A549 (cell line): ENCODE results near the gene CILP2. TPM values are rescaled to one million over a fixed set of nuclear protein-coding genes. Genes with fewer than 3 reads are reported as not detected.

Source experiments
- ATAC-seq, 2 experiments: fragments of 200-7000 bp in 1 of 2; fragments of >200 bp in 1 of 2; cut with Nextera tagmentation in 1 of 2; cut with Tn5 transposase in 1 of 2; 3 replicates each; pipeline versions ENCODE4 v1.8.0 to v1.9.1; 2018 to 2020; ENCODE audit warnings: mild to moderate bottlenecking in 1 of 2, moderate library complexity in 1 of 2
- CTCF ChIA-PET: fragments of 300-600 bp; sonication (Branson Sonifier 250); formaldehyde crosslinking; extraction: SDS; loops from one replicate; lab custom pipeline; 2021; ENCODE audit warnings: antibody characterized with exemption, inconsistent platforms; lab: Yijun Ruan, JAX
- POLR2A ChIA-PET: fragments of 350-600 bp; formaldehyde crosslinking; extraction: SDS; loops from one replicate; lab custom pipeline; 2021; ENCODE audit warnings: antibody characterized with exemption, inconsistent platforms; lab: Yijun Ruan, JAX
- DNase-seq, 2 experiments: peaks; one replicate each; pipeline versions ENCODE4 v3.0.0 to v3.0.0-alpha.2; 2011 to 2016; ENCODE audit warnings: low read depth in 1 of 2, low spot score in 1 of 2
- FAIRE-seq: peaks from 2 replicates; lab custom pipeline; 2011; peaks lifted over from hg19 to GRCh38; lab: Jason Lieb, UNC
- H3K27ac ChIP-seq, 2 experiments: fragments of >200 bp; sonication (Bioruptor Twin); formaldehyde crosslinking; 3 replicates each; pipeline ENCODE4 v1.5.1; 2016 to 2017
- H3K4me1 ChIP-seq: fragments of >200 bp; sonication (Bioruptor Twin); formaldehyde crosslinking; 3 replicates; pipeline ENCODE4 v1.6.1; 2016
- H3K4me2 ChIP-seq: fragments of >200 bp; sonication (Bioruptor Twin); formaldehyde crosslinking; 3 replicates; pipeline ENCODE4 v1.6.1; 2016
- H3K4me3 ChIP-seq: fragments of >200 bp; sonication (Bioruptor Twin); formaldehyde crosslinking; 3 replicates; pipeline ENCODE4 v1.5.1; 2016
- H3K9me3 ChIP-seq: fragments of >200 bp; sonication (Bioruptor Twin); formaldehyde crosslinking; 3 replicates; pipeline ENCODE4 v1.6.1; 2016
- CHD2 ChIP-seq: fragments of 150-350 bp; IDR thresholded peaks from 2 replicates; pipeline ENCODE4 v1.6.1; 2014; ENCODE audit warnings: low read length; ENCODE audit not compliant: partially characterized antibody
- E2F6 ChIP-seq: IDR thresholded peaks from 2 replicates; pipeline ENCODE4 v1.6.1; 2012; ENCODE audit warnings: low read depth, borderline replicate concordance
- EHMT2 ChIP-seq: fragments of 200-600 bp; sonication (generic); IDR thresholded peaks from 2 replicates; pipeline ENCODE4 v1.6.1; 2016; ENCODE audit warnings: antibody characterized with exemption, low read depth, mild to moderate bottlenecking, moderate library complexity
- HDAC2 ChIP-seq: fragments of 200-600 bp; sonication (generic); IDR thresholded peaks from 2 replicates; pipeline ENCODE4 v1.6.1; 2016
- HMGXB4 ChIP-seq: fragments of 250-450 bp; sonication (Bioruptor Pico); IDR thresholded peaks from 2 replicates; pipeline ENCODE4 v1.5.0; 2021; ENCODE audit warnings: mild to moderate bottlenecking, moderate library complexity, borderline replicate concordance
- HOXA7 ChIP-seq: fragments of 250-450 bp; sonication (Bioruptor Pico); IDR thresholded peaks from 2 replicates; pipeline ENCODE4 v1.5.0; 2020; ENCODE audit warnings: mild to moderate bottlenecking, moderate library complexity
- HOXB5 ChIP-seq: fragments of 250-450 bp; sonication (Bioruptor Pico); IDR thresholded peaks from 2 replicates; pipeline ENCODE4 v1.5.0; 2020; ENCODE audit warnings: mild to moderate bottlenecking, moderate library complexity
- JUN ChIP-seq, 2 experiments: fragments of >200 bp; sonication (Bioruptor Twin); formaldehyde crosslinking; IDR thresholded peaks; 2 replicates in 1 of 2; 3 replicates in 1 of 2; pipeline ENCODE4 v1.6.1; 2016 to 2017
- JUNB ChIP-seq: fragments of >200 bp; sonication (Bioruptor Twin); formaldehyde crosslinking; IDR thresholded peaks from 2 replicates; pipeline ENCODE4 v1.6.1; 2016
- MAFK ChIP-seq: fragments of 450-650 bp; IDR thresholded peaks from 2 replicates; pipeline ENCODE4 v1.6.1; 2014; ENCODE audit not compliant: partially characterized antibody
- MAZ ChIP-seq: fragments of 150-350 bp; IDR thresholded peaks from 2 replicates; pipeline ENCODE4 v1.6.1; 2014; ENCODE audit warnings: antibody characterized with exemption, low read depth, low read length, borderline replicate concordance
- MYC ChIP-seq: IDR thresholded peaks from 2 replicates; pipeline ENCODE4 v1.6.1; 2012; ENCODE audit warnings: mild to moderate bottlenecking, inconsistent platforms, low read length, improper control_type of control experiment, borderline replicate concordance
- NR3C1 ChIP-seq: fragments of >200 bp; sonication (Bioruptor Twin); formaldehyde crosslinking; IDR thresholded peaks from 3 replicates; pipeline ENCODE4 v1.6.1; 2017
- RARB ChIP-seq: fragments of 250-450 bp; sonication (Bioruptor Pico); IDR thresholded peaks from 2 replicates; pipeline ENCODE4 v1.8.0; 2021; ENCODE audit warnings: mild to moderate bottlenecking, moderate library complexity
- RFX5 ChIP-seq: fragments of 450-650 bp; IDR thresholded peaks from 2 replicates; pipeline ENCODE4 v1.7.1; 2014; ENCODE audit warnings: antibody characterized with exemption, mild to moderate bottlenecking, moderate library complexity
- TP53 ChIP-seq: fragments of 250-450 bp; sonication (Bioruptor Pico); IDR thresholded peaks from 2 replicates; pipeline ENCODE4 v1.5.0; 2021; ENCODE audit warnings: mild to moderate bottlenecking, moderate library complexity
- USF2 ChIP-seq: fragments of 450-650 bp; IDR thresholded peaks from 2 replicates; pipeline ENCODE4 v1.6.1; 2014; ENCODE audit warnings: antibody characterized with exemption
- ZC3H11A ChIP-seq: fragments of 450-650 bp; IDR thresholded peaks from 2 replicates; pipeline ENCODE4 v1.6.1; 2014; ENCODE audit warnings: antibody characterized with exemption, mild to moderate bottlenecking
- ZSCAN20 ChIP-seq: fragments of 250-450 bp; sonication (Bioruptor Pico); IDR thresholded peaks from 2 replicates; pipeline ENCODE4 v1.8.0; 2022; ENCODE audit warnings: mild to moderate bottlenecking, moderate library complexity
- WGBS: methylation state at CpG from one replicate; pipeline ENCODE4 v1.1.6; 2017; ENCODE audit errors: missing lambda C conversion rate; 5-methylcytosine and 5-hydroxymethylcytosine counted together
- polyA plus RNA-seq, 4 experiments: library from polyadenylated mRNA; depleted of rRNA in 3 of 4; stranded (reverse); fragments of >200 nt; fragmentation: RNase III in 1 of 4; extraction: RNeasy Plus Mini Kit Qiagen cat#74134 plus additional on column Dnase treatment in 1 of 4; gene quantifications; 2 replicates in 3 of 4; 3 replicates in 1 of 4; pipeline ENCODE4 v1.2.3, GENCODE V29; 2011 to 2017
- TF ChIP-seq, protein P1 (sequence below): fragments of >200 bp; sonication (Bioruptor Twin); formaldehyde crosslinking; IDR thresholded peaks from 3 replicates; pipeline ENCODE4 v1.6.1; 2016
- TF ChIP-seq, protein P2 (sequence below): fragments of >200 bp; sonication (Bioruptor Twin); formaldehyde crosslinking; IDR thresholded peaks from 2 replicates; pipeline ENCODE4 v1.6.1; 2016

Gene CILP2
- polyA plus RNA-seq, 2 of the 4 experiments (the other 2 are of a cell fraction) = 0.17 TPM

- no peak for TF ChIP-seq JUNB
- no peak for TF ChIP-seq HMGXB4 (CRISPR knock-in tag)
- TF ChIP-seq ZC3H11A = no peak
- no peak for TF ChIP-seq MAZ
- TF ChIP-seq, protein P1, sequence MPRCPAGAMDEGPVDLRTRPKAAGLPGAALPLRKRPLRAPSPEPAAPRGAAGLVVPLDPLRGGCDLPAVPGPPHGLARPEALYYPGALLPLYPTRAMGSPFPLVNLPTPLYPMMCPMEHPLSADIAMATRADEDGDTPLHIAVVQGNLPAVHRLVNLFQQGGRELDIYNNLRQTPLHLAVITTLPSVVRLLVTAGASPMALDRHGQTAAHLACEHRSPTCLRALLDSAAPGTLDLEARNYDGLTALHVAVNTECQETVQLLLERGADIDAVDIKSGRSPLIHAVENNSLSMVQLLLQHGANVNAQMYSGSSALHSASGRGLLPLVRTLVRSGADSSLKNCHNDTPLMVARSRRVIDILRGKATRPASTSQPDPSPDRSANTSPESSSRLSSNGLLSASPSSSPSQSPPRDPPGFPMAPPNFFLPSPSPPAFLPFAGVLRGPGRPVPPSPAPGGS = no peak
- no peak for TF ChIP-seq USF2
- no peak for TF ChIP-seq TP53
- TF ChIP-seq EHMT2 = no peak
- TF ChIP-seq, protein P2, sequence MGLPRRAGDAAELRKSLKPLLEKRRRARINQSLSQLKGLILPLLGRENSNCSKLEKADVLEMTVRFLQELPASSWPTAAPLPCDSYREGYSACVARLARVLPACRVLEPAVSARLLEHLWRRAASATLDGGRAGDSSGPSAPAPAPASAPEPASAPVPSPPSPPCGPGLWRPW = no peak
- no peak for TF ChIP-seq CHD2
- TF ChIP-seq MAFK = no peak
- TF ChIP-seq MYC = no peak
- FAIRE-seq (no peak), DNase-seq (no peak), ATAC-seq (no peak)
- Histone ChIP-seq H3K4me3 (no peak overlapping the region), H3K9me3 (no peaks in the 10 kb centered on the region), H3K27ac (no peak overlapping the region), H3K4me1 (no peaks in the 10 kb centered on the region), H3K4me2 (no peak overlapping the region)
- CTCF ChIA-PET = interaction anchor here (1.0 kb wide), 1 partner anchor 30 kb away, joined by 5 read pairs; no protein-coding TSS in a partner anchor
- WGBS = 75% methylated on average over 6 of the region's 6 CpGs
- POLR2A ChIA-PET = no interaction called here
Measured at GRCh38 chr19:19584356-19584755, 46.3 kb downstream of the CILP2 start.

- CTCF ChIA-PET = interaction anchor here (3.4 kb wide), 1 partner anchor 34 kb away, joined by 14 read pairs; no protein-coding TSS in a partner anchor
- no peak for FAIRE-seq
- H3K4me3 ChIP-seq = no peak overlapping the region
Measured at GRCh38 chr19:19587771-19588170, 49.7 kb downstream of the CILP2 start.

More at GRCh38 chr19:19587771-19588170, 49.7 kb downstream of the CILP2 start:
- POLR2A ChIA-PET = no interaction called here
- WGBS = 89% methylated on average over 5 of the region's 5 CpGs
- H3K4me1 ChIP-seq = peaks cover 12% of the 10 kb centered on the region
- no peak for TF ChIP-seq HOXB5 (CRISPR knock-in tag)
- no peak for TF ChIP-seq E2F6
- TF ChIP-seq RFX5 = no peak
- TF ChIP-seq MAFK = no peak
- no peak for TF ChIP-seq HOXA7 (CRISPR knock-in tag)
- no peak for TF ChIP-seq JUN (IDR thresholded peaks at IDR 0.05)
- TF ChIP-seq ZSCAN20 (CRISPR knock-in tag) = no peak
- TF ChIP-seq USF2 = no peak
- TF ChIP-seq NR3C1 = no peak
- no peak for TF ChIP-seq HDAC2
- no peak for TF ChIP-seq RARB (CRISPR knock-in tag)
- DNase-seq (no peak), ATAC-seq (no peak)
- no peaks in the 10 kb centered on the region for H3K9me3 ChIP-seq
- H3K27ac ChIP-seq = no peak overlapping the region
- no peak overlapping the region for H3K4me2 ChIP-seq
